HG02852 (cell line): ENCODE measurements around the gene TREML4.
"Not testable (repeated sequence)": the region's sequence is repeated elsewhere in the genome, so short reads cannot be mapped to it uniquely, and the experiment has no call there.

Experiments
- ATAC-seq: cut with Tn5 transposase; IDR thresholded peaks from one replicate; pipeline ENCODE4 v1.9.1; 2021; ENCODE audit warnings: mild to moderate bottlenecking, moderate library complexity; ENCODE audit not compliant: unreplicated experiment

TREML4 gene, protein sequence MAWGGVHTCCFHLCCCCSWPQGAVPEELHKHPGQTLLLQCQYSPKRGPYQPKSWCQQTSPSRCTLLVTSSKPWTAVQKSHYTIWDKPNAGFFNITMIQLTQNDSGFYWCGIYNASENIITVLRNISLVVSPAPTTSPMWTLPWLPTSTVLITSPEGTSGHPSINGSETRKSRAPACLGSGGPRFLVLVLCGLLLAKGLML

DNA sequence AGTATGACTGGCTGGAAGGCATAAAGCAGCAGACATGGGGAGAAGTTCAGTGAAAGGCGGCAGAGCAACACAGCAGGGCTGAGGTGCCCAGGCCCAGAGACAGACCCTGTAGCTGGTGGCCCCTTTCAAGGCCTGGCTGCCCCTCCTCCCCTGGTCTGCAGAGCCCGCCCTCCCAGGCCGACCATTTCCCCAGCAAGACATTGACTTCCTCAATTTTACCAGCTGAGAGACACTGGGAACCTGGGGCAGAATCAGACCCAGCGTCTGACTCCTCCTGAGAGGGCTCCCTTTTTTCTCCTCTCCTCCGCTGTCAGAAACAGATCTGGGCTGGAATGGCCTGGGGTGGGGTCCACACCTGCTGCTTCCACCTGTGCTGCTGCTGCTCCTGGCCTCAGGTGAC is at the start of gene TREML4:
Gene TREML4, plus strand, starts transcription at position 254 of the 400 bp plus-strand sequence. Its CDS starts 79 bp downstream, at position 333.
- ATAC-seq: no peak

DNA sequence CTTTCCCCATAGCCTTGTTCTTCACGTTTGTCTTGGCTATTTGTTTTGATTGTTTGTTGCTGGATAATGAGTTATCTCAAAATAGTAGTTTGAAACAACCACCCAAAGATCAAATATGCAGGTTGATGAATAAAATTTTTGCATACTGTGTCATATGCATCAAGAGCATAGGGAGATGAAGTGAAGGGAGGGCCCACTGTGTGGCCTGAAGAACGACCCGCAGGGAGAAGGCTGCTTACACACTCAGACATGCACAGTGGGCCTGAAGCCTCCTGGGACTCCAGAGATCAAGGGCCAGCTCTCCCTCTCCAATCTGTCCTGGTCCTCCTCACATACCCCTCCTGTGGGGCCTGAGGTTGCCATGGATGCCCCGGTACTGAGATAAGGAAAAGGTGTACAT is 49.0 kb upstream of the TREML4 start:
- ATAC-seq: no peak

DNA sequence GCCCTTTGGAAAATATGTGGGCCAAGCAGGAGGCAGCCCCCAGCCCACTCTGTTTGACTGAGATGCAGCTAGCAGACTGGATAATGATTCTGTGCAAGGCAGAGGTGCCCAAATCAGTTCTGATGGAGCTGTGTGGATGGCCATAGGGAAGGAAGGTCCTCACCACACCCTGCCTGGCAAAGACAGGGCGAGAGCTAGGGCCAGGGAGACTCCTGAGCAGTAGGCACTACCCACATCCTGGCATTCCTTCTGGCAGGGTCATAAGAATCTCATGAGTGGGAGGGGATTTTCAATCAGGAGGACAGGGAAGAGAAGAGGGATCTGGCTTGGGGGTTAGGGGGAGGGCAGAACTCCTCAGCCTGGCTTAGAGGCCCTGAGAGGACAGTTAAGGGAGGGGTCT is 46.6 kb upstream of the TREML4 start:
- ATAC-seq: no peak

DNA sequence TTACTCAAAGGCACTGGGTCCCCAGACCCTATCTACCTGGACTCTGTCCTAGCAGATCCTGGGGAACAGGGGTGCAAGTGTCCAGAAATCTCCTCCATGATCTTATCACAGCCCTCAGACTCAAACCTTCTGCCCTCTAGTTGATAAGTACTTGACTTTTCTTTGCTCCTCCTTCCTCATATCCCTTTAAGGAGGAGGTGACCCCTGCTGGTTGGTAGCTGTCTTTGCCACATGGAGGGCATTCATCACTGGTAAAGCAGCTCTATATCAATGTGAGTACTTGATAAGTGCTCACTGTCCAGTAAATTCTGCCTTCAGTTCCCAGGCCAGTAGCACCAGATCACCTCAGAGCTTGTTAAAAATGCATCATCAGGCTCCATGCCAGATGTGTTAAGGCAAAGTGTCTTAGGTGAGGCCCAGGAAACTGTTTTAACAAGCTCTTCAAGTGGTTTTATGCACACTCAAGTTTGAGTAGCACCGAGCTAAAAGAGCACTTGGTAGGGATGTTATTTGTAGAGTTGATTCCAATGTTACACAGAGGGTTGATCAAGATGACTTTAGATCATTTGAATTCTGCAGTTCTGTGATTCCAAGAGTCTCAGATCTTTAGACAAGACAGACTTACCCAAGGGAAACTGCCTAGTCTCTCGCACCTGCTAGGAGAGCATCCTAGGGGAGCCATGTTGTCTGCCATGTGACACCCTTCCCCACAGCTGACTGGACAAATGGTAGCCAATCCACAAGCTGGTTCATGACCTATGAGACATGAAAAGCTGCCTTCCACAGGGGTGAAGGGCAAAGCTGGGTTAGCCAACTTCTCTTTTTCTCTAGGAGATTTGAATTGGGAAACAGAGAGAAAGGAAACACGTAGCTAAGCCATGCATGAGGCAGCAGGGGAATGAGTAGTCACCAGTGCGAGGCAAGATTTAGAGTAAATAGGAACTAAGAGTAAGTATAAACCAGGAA is 45.8 kb upstream of the TREML4 start:
- no peak for ATAC-seq

DNA sequence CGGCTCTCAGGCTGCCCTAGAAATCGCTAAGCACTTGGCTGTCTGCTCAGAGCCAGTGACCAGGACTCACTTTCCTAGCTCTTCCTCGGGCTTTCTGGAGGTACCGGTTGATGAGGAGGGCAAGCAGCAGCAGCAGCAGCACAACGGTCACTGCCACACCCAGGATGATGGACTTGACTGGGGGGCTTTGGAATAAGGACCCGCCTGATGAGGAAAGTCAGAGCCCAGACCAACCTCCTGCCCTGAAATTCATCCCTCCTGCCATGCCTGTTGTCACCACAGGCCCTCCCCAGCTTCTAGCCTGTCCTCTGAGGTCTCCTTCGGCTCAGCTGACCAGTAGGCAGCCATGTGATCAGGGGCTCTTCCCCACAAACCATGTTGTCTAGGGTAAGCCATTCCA is 43.4 kb upstream of the TREML4 start:
- no peak for ATAC-seq

DNA sequence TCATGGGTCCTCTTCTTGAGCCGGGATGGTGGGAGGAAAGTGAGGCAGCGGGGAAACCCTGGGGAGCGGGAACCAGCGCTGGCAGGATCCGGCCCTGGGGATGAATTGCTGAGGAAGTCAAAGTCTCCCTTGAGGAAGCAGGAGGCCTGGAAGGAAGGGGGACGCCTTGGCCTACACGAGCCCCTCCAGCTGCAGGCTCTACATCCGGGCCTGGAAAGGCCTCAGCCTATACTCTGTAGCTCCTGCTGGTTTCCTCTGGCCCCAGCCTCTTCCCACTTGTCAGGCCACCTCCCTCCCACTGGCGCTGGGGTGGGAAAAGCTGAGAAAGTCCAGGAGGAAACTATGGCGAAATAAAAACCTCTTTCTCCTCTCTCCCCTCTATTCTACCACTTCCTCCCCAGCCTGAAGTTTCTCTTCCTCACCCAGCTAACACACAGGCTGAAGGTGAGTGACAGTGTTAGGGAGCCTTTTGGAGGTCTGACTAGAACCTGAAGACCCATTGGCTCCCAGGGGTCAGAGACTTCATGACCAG is 42.1 kb upstream of the TREML4 start:
- no peak for ATAC-seq

DNA sequence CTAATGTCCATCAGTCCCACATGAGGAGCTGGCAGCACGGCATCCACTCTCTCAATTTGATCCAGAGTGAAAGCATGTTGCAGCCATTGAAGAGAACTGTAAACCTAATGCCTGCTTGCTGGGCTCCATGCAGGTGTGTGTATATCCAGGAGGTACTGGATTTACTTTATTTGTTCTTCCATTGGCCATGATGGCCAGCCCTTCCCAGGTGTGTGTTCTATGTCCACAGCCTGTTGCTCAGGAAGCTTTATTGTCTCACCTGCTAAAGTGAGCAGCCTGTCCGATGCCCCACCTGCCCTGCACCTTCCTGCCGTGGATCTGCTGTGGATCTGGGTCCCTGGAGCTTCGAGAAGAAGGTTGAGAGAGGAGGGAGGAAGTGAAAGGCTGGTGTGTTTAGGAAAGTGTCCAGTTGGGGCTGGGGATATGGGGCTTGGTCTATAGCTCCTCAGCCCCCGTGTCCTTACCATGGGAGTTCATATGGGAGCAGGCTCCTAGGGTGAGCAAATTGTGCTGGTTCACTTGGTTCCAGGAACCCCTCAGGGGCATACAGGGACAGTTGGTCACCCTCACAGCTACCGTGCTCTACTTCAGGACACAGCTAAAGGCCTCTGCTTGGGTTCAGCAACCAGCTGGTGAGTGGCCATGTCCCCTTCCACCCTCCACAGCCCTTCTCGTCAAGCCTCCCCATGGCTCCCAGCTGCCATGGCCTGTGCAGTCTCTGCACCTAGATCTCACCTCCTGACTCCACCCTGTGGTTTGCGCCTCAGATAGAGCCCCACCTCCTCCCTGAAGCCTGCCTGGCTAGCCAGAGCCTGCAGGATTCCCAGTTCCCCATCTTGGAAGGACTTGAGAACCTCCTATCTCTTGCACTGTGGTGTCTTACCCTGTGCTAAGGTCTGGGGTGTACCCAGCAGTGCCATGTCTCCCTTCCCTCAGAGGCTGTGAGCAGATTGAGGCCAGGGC is 39.9 kb upstream of the TREML4 start:
- no peak for ATAC-seq

DNA sequence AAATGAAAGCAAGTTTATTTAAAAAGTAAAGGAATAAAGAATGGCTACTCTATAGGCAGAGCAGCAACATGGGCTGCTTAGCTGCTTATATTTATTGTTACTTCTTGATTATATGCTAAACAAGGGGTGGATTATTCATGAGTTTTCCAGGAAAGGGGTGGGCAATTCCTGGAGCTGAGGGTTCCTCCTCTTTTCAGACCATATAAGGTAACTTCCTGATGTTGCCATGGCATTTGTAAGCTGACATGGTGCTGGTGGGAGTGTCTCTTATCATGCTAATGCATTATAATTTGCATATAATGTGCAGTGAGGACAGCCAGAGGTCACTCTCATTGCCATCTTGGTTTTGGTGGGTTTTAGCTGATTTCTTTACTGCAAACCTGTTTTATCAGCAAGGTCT is 39.1 kb upstream of the TREML4 start:
- ATAC-seq: not testable (repeated sequence)

DNA sequence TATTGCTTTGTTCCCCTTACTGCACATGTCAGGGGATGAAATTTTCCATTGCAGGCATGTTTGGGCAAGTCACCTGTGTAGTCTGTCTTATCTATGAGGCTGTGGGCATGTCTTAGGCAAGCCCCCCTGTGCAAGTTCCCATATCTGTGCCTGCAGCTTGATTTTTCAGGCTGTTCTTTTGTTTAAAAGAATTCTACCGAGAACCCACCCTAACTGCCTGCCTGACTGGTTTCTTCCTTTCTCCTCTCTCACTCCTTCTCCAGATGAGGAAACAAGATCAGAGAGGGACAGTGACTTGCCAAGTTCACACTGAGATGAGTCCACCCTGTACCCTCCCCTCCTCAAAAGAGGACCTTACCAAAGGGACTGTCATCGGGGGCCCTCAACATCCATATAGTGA is 38.2 kb upstream of the TREML4 start:
- ATAC-seq: no peak

DNA sequence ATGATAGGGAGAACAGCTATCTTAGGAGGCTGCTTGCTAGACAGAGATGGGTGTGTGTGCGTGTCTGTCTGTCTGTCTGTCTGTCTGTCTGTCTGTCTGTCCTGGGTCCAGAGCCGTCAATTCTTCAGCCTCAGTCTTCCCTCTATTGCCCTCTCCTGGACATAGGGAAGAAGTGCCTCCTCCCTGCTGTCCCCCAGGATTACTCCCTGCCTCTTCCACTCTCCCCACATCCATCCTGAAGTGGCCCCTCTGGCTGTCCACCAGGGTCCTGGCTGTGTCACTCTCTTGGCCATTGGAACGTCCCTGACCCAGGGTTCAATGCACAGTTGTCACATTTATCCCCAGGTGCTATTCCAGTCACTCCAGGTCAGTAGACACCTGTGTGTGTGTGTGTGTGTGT is 37.4 kb upstream of the TREML4 start:
- ATAC-seq: no peak

DNA sequence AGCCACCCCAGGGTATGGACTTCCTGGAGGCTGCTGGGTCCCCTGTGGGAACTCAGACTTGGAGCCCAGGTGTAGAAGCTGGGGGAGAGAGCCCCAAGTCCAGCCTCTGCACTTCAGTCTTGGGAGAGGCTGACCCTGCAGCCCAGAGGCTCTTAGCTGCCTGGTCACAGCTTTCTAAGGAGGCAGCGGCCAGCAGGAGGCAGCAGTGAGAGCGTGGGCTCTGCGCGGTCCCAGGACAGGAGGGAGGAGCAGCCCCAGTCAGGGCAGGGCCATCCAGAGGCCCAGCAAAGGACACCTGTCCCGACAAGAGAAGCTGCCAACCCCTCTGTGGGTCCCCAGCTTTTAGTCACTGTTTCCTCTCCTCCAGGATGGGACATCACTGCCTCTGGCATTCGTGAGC is 36.6 kb upstream of the TREML4 start:
- ATAC-seq: no peak

DNA sequence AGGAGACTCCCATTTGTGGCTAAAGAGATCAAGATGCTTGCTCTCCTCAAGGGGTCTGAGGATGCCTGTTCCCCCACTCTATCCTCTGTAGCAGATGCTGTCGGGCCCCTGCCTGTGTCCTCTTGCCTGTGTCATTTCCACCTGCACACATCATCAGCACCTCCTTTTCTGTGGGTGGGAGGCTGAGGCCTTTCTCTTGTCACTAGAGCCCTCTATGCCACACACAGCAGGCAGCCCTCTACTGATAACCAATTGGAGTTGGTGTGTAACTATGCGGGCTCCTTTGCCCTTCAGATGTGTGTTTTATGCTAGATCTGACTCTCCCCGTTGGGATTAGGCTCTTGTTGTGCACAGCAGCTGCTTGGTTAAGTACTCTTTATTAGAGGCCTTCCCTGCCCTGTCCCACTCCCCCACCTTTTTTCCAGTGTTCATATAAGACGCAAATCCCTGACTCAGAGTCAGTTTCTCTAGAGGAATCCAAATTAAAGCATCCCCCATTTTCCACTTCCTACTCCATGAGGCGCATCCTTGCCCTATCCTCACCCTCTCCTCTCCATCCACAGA is 34.9 kb upstream of the TREML4 start:
- ATAC-seq: no peak

DNA sequence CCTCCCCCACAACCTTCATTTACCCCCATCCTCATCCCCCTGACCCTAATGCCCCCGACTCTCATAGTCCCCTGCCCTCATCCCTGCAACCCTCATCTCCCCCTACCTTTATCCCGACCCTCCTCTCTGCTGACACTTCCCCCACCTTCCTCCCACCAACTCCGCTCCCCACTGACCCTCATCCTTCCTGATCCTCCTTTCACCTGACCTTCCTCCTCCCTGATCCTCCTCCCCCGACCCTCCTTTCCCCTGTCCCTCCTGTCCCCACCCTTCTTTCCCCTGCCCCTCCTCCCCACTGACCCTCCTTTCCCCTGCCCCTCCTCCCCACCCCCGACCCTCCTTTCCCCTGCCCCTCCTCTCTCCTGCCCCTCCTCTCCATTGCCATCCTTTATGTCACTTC is 34.3 kb upstream of the TREML4 start:
- no peak for ATAC-seq

DNA sequence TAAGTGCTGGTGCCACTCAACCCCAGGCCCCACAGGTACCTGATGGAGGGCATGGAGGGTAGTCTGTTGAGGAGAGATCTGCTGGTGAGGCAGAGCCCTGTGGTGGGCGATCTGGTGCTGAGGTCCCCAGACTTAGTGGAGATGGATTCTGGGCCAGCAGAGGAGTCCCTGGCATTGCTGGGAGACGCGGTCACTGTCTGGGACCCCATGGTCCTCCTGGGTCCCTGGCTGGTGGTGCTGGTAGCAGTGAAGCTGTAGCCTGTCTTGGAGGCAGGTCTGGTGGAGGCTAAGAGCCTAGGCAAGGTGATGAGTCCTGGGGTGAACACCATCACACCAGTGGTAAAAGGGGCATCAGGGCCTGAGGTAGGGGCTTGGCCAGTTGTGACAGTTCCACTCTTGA is 33.8 kb upstream of the TREML4 start:
- no peak for ATAC-seq

DNA sequence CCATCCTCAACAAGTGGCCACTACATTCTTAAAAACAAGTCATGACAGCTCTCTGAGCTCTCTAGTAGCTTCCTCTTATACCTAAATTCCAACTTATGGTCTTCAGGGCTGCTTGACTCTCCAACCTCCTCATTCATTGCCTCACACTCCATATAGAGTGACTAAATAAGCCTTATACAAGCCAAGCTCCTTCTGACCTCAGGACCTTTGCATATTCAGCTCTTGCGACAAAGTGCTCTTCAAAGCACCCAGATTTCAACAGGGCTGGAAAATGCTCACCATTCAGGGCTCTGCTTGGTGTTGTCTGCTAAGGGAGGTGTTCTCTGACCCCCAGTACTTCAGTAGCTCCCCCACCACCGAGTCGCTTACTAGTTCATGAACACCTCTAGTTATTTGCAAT is 30.9 kb upstream of the TREML4 start:
- no peak for ATAC-seq

DNA sequence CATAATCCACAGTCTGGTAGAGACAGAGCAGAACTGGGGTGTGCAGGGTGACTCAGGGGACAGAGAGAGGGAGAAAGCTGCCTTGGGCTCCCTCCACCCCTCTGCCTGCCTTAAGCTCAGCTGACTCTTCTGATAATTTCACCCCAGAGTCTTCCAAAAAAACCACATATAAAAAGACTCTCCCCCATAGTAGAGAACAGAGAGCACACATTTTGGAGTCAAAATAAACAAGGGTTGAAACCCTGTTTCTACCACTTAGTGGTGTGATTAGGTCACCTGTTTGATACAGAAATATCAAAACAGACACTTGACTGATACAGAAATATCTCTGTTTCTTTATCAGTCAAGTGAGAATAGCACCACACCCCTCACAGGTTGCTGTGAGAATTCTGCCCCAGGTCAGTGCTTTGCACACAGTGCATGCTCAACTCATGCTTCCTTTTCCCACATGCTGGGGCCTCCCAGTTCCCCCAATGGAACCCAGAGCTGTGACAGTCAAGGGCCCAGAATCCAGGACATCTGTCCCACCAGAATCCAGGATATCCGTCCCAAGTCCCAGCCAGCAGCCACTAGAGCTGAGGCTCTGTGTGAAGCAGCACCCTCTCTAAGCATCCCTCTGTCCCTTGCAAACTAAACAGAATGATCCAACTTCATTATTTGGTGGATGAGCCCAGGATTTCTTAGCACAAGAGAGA is 28.4 kb upstream of the TREML4 start:
- ATAC-seq: no peak

DNA sequence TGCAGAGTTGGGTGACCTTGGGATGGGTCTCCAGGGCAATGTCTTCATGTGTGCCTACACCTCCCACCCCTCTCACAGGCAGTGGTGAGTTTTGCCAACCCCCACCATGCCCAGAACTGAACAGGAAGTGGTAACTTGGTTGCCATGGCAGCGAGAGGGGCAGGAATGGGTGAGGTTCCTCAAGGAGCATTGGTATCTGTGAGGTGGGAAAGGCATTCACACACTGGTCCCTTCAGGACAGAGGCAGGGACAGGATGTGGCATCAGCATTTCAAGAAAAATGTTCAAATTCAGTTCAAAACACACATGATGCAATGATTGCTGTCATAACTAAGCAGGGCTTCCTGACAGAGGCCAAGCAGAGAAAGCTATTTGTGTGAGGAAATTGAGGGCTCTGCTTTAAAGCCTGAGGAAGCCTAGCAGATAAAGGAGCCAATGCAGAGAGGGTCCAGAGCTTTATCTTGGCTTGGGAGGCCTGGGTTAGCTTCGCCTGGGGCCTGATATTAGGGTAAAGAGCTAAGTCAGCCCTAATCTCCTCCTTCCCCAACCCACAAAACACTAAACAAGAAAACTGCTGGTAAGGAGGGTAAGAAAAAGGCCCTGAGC is 27.8 kb upstream of the TREML4 start:
- ATAC-seq: no peak

DNA sequence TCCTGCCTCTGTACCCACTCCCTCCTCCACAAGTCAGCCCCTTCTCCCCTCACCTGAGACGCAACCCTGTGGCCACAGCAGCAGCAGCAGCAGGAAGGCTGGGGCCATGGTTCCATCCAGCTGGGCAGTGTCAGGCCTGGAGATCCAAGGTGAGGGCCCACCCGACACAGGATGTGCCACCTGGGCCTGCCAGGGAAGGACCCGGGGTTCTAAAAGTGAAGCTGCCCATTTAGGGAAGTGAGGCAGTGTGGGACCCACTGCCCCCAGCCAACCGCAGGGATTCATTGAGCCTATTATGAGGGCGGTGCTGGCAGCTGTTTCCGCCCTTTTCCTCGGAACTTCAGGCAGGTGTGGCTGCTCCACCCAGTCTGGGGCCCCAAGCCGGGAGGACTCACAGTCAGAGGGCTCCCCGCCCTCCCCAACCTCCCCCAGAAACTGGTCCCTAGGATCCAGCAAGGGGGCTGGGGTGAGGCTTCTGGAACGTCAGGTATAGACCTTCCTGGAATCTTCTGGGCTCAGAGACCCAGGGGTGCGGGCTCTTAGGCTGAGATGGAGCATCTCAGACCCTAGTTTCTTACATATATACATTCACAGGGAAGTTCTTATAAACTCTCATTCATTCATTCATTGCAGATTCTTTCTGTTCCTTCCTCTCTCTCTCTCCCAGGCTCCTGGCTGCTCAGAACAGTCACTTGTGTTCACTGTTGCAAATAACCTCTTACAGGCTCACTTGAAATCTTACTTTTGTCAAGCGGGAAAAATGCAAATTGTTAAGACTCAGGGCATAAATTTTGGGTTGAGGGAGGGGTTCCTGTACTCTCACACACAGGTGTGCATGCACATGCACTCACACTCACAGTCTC is 27.0 kb upstream of the TREML4 start, which contains the start of gene TREML2:
Gene TREML2, minus strand, starts transcription at position 249 of the 863 bp plus-strand sequence. Its CDS starts 141 bp downstream, at position 108.
- ATAC-seq: no peak
